Pancreas (tissue), 10 donors: ENCODE data around the gene NXPH4. TPM values are rescaled to one million over a fixed set of nuclear protein-coding genes. Genes with fewer than 3 reads are reported as not detected.

Experiments
- ATAC-seq, 4 donors: fragments of 200-7000 bp; cut with Tn5 transposase; one replicate each; pipeline versions ENCODE4 v1.8.0 to v1.9.1; 2020; ENCODE audit warnings: mild to moderate bottlenecking in 4 of 4, moderate library complexity in 4 of 4
- DNase-seq, 6 donors: peaks; one replicate each; pipeline ENCODE4 v3.0.0-alpha.2; 2020
- FAIRE-seq: peaks from 2 replicates; lab custom pipeline; 2012; peaks lifted over from hg19 to GRCh38; lab: Jason Lieb, UNC
- H3K27ac ChIP-seq, 4 donors: fragments of 200-600 bp; sonication (generic); 1 replicate in 3 of 4; 2 replicates in 1 of 4; pipeline versions ENCODE4 v1.5.0 to v1.8.0; 2020
- H3K27me3 ChIP-seq, 4 donors: fragments of 200-600 bp; one replicate each; pipeline ENCODE4 v1.8.0; 2021
- H3K36me3 ChIP-seq, 3 donors: fragments of 200-600 bp; sonication (generic) in 1 of 3; one replicate each; pipeline versions ENCODE4 v1.5.0 to v1.8.0; 2020 to 2021
- H3K4me1 ChIP-seq, 3 donors: fragments of 200-600 bp; one replicate each; pipeline ENCODE4 v1.8.0; 2021
- H3K4me3 ChIP-seq, 4 donors: fragments of 200-600 bp; sonication (generic) in 2 of 4; one replicate each; pipeline versions ENCODE4 v1.5.0 to v1.8.0; 2020 to 2021
- H3K9me3 ChIP-seq, 4 donors: fragments of 200-600 bp; one replicate each; pipeline ENCODE4 v1.8.0; 2021
- WGBS, 2 donors: extraction: QIAGEN DNeasy Blood & Tissue Kit; methylation state at CpG; one replicate each; pipeline ENCODE4 v1.1.7; 2013; 5-methylcytosine and 5-hydroxymethylcytosine counted together
- intact Hi-C, 3 donors: fragments of 100-400 bp; cut with DNase I; formaldehyde crosslinking; loops; one replicate each; pipeline versions ENCODE4 v1.11.1 to v1.14.2; 2022
- polyA plus RNA-seq, 2 donors: library from polyadenylated mRNA; stranded (reverse); fragments of 200-250 nt; gene quantifications; one replicate each; pipeline ENCODE4 v1.2.3, GENCODE V29; 2013
- total RNA-seq, 6 donors: library from RNA; stranded (reverse); fragmentation: NEBNext Ultra II Directional in 4 of 6; extraction: Animal tissue kit (Norgen Biotek cat#: 25700) in 4 of 6; gene quantifications; one replicate each; pipeline versions ENCODE4 v1.2.1 to v1.2.4, GENCODE V29; 2021 to 2023
- TF ChIP-seq, protein P1 (sequence below), 4 donors: fragments of 200-600 bp; sonication (generic) in 3 of 4; IDR thresholded peaks; one replicate each; pipeline versions ENCODE4 v1.5.0 to v1.8.0; 2021; ENCODE audit warnings: antibody characterized with exemption in 4 of 4
- donor health status: healthy with polysubstance abuse.
- donor health status: DM: no; HTN: no; CAD: no; lungs with moderate emphysema.
- donor health status: DM: no; HTN: no; CAD: no.
- donor health status: control.
- donor health status: control.
- donor health status: Bipolar disorder and iron deficiency.
- donor health status: DM: yes; HTN: yes; CAD: no.
- donor health status: DM: no; HTN: no; CAD: no.
- donor health status: DM: no; HTN: no; CAD: no.
- donor health status: DM: yes; HTN: yes; CAD: no.

Gene NXPH4
- total and polyA plus RNA-seq, 8 donors, result 0.28 to 3.3 (median 0.79) TPM

DNA sequence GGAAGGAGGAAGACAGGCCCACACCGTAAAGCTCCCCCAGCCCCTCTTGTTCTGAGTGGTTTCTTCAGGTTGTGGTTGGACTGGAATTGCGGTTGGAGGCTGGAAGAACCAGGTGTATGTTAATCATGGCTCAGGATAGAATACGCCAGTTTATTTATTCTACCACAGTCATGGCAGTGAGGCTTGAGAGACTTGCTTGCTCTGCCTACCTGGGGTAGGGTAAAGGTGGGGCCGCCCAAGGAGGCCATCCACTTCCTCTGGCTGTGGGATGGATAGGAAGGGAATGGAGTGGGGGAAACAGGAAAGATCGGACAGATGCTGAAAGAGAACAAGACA lies 21.0 kb downstream of the NXPH4 start:
- intact Hi-C loops, result no loop called here
- FAIRE-seq (no peak), DNase-seq (peak in 1 of 6 donors; percentile 49), ATAC-seq (no peak)
- no peaks in the 10 kb centered on the region for H3K9me3 ChIP-seq
- no peak overlapping the region for H3K27ac ChIP-seq
- WGBS, 2 donors, result 42 to 45% methylated on average over 5 of the region's 5 CpGs
- peaks cover 3 to 15% (median 7%) of the 10 kb centered on the region in 3 donors for H3K36me3 ChIP-seq
- H3K4me1 ChIP-seq, result peaks cover 0 to 27% (median 0%) of the 10 kb centered on the region in 3 donors
- H3K4me3 ChIP-seq, result peak overlapping the region in 1 of 4 donors; percentile 45
- peaks cover 0 to 4% (median 0%) of the 10 kb centered on the region in 4 donors for H3K27me3 ChIP-seq
- TF ChIP-seq, protein P1, sequence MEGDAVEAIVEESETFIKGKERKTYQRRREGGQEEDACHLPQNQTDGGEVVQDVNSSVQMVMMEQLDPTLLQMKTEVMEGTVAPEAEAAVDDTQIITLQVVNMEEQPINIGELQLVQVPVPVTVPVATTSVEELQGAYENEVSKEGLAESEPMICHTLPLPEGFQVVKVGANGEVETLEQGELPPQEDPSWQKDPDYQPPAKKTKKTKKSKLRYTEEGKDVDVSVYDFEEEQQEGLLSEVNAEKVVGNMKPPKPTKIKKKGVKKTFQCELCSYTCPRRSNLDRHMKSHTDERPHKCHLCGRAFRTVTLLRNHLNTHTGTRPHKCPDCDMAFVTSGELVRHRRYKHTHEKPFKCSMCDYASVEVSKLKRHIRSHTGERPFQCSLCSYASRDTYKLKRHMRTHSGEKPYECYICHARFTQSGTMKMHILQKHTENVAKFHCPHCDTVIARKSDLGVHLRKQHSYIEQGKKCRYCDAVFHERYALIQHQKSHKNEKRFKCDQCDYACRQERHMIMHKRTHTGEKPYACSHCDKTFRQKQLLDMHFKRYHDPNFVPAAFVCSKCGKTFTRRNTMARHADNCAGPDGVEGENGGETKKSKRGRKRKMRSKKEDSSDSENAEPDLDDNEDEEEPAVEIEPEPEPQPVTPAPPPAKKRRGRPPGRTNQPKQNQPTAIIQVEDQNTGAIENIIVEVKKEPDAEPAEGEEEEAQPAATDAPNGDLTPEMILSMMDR (IDR thresholded peaks at IDR 0.05), result no peak

DNA sequence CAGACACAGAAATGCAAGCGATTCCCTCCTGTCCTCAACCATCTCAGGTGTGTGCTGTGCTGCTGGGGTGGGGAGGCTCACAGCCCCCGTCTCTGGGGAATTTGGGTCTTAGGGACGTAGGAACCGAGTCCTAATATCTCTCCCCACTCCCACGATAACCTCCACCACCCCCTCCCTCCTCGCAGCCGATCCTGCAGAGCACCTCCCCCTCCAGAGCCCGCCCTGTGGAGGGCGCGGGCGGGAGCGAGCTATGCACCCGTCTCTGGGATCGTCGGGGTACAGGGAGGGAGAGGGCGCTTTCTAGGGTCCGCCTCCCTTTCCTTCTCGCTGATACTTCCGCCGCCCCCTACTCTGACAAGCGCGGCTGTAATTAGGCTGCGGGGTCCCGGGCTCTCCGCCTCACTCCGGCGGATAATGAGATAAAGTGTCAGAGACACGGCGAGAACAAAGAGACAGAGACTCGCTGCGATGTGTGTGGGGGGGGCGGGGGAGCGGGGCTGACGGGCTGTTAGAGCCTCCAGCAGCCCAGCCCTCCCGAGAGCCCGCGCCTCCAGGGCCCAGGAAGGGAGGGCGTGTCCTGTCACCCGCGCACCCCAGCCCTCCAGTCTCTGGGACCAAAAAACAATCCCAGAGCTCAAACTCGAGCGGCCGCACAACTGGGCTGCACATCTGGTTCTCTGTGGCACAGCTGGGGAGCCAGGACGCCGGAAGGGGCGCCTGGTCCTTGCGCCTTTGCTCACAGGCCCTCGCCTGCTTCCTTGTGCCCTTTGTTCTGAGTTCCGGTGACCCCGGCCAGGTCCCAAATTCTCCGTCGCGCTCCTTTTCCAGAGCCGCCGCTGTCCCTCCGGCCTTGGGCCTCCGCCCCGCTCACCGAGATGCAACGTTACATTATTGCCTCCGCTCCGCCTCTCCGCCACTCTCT lies 21.6 kb downstream of the NXPH4 start:
- peak in 3 of 4 donors; percentile 1 to 5 (median 2) for ATAC-seq
- Histone ChIP-seq H3K4me1 (peaks cover 0 to 30% (median 1%) of the 10 kb centered on the region in 3 donors), H3K9me3 (no peaks in the 10 kb centered on the region), H3K27ac (no peak overlapping the region), H3K4me3 (peak overlapping the region; percentile 25 to 59 (median 39)), H3K27me3 (peaks cover 0 to 4% (median 0%) of the 10 kb centered on the region in 4 donors), H3K36me3 (peaks cover 0 to 10% (median 7%) of the 10 kb centered on the region in 3 donors)
- no peak for FAIRE-seq
- TF ChIP-seq, protein P1 (IDR thresholded peaks at IDR 0.05), result no peak
- WGBS, 2 donors, result 9% methylated on average over 55 to 63 of the region's 63 CpGs
- peak in 3 of 6 donors; percentile 51 to 67 (median 61) for DNase-seq
- intact Hi-C loops, result no loop called here

DNA sequence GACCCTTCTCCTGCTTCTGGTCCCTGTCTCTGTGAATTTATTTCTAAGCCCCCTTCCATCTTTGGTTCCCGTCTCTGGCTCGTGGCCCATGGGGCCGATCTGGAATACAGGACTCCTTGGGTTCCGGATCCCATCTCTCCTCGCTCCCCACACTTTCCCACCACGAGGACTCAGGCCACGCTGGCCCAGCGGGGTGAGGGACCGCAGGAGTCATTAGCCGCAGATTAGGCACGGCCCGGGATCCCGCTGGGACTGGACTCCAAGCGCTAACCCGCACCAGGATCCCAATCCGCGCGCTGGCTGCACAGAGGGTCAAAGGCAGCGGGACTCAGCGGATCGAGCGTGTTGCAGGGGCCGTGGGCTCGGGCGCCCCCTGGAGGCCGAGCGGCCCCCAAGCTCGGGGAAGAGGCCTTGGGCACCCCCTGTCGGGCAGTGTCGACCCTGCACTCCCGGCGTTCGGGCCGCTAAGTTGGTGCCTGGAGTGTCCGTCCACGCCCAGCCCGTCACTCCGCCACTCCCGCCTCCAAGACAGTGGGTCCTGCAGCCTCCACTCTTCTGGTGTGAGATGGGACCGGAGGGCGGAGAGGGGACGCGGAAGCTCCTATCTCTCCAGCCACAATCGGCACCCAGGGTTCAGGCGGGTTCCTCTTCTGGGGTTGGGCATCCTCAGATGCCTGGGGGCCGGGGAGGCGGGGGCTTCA lies 22.4 kb downstream of the NXPH4 start:
- WGBS, 2 donors, result 2 to 3% methylated on average over 42 to 47 of the region's 47 CpGs
- intact Hi-C loops, result no loop called here
- no peak overlapping the region for H3K27ac ChIP-seq
- peak; percentile 75 to 96 (median 90) for DNase-seq
- peaks cover 0 to 34% (median 3%) of the 10 kb centered on the region in 3 donors for H3K4me1 ChIP-seq
- no peak for FAIRE-seq
- peak; percentile 70 to 88 (median 83) for ATAC-seq
- H3K4me3 ChIP-seq, result peak overlapping the region; percentile 25 to 59 (median 39)
- TF ChIP-seq, protein P1 (IDR thresholded peaks at IDR 0.05), result peak; percentile 100
- H3K9me3 ChIP-seq, result no peaks in the 10 kb centered on the region
- peaks cover 0 to 4% (median 0%) of the 10 kb centered on the region in 4 donors for H3K27me3 ChIP-seq
- peaks cover 0 to 2% (median under 1%) of the 10 kb centered on the region in 3 donors for H3K36me3 ChIP-seq

DNA sequence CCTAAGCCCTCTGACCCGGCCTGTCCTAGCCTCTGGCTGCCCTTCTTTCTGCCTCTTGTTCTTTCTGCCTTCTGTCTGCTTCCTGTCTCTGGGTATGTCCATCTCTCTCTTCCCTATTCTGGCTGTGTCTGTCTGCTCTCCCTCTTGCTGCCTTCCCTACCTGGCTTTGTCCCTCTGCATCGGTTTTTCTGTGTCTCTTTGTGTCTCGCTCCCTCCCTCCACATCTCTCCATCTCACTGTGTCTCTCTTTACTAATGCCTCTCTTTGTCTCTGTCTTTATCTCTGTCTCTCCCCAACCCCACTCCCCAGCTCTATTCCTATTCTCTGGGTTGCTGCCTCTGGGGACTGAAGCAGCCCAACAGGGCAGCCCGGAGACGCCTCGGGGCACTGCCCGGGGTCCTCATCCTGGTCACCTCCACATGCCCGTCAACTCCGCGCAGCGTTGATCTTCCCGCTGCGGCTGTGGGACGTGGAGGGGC lies 23.0 kb downstream of the NXPH4 start:
- H3K27ac ChIP-seq, result no peak overlapping the region
- no peaks in the 10 kb centered on the region for H3K9me3 ChIP-seq
- peak overlapping the region in 3 of 4 donors; percentile 1 to 59 (median 45) for H3K4me3 ChIP-seq
- DNase-seq (no peak), ATAC-seq (no peak), FAIRE-seq (no peak)
- intact Hi-C loops, result no loop called here
- peaks cover 0 to 4% (median 0%) of the 10 kb centered on the region in 4 donors for H3K27me3 ChIP-seq
- 2 to 3% methylated on average over 14 of the region's 14 CpGs for WGBS, 2 donors
- H3K36me3 ChIP-seq, result no peaks in the 10 kb centered on the region
- TF ChIP-seq, protein P1 (IDR thresholded peaks at IDR 0.05), result no peak
- H3K4me1 ChIP-seq, result peaks cover 0 to 34% (median 3%) of the 10 kb centered on the region in 3 donors
